K562 (cell line): Measurements from ENCODE around the gene BAIAP2L2. TPM values are rescaled to one million over a fixed set of nuclear protein-coding genes. Genes with fewer than 3 reads are reported as not detected.

Experiments
- ATAC-seq: fragments of 200-7000 bp; cut with Tn5 transposase; 3 replicates; pipeline ENCODE4 v1.9.1; 2020; ENCODE audit warnings: moderate library complexity
- BruUV-seq: library from RNA; stranded (reverse); fragments of 400-500 nt; replicated peaks from 2 replicates; lab custom pipeline; 2021; lab: Mats Ljungman, UMichigan
- CTCF ChIA-PET: fragments of 300-600 bp; formaldehyde crosslinking; extraction: SDS; loops from one replicate; lab custom pipeline; 2021; ENCODE audit warnings: low intra/inter-chr PET ratio; lab: Yijun Ruan, JAX
- POLR2A ChIA-PET: fragments of 300-600, 350-650 bp; sonication (Branson Sonifier 250); formaldehyde crosslinking; extraction: SDS; loops from one replicate; lab custom pipeline; 2021; ENCODE audit warnings: antibody characterized with exemption, inconsistent platforms; lab: Yijun Ruan, JAX
- DNase-seq, 4 experiments: peaks; one replicate each; pipeline versions ENCODE4 v3.0.0 to v3.0.0-alpha.2; 2011 to 2018; ENCODE audit warnings: low spot score in 3 of 4, mixed read lengths in 3 of 4; ENCODE audit errors: extremely low read depth in 1 of 4
- FAIRE-seq: peaks from 2 replicates; lab custom pipeline; 2011; peaks lifted over from hg19 to GRCh38; lab: Jason Lieb, UNC
- H2AFZ ChIP-seq: 2 replicates; pipeline ENCODE4 v1.6.0; 2011; ENCODE audit warnings: low read depth, low read length, control low read depth, inconsistent platforms
- H3K27ac ChIP-seq: fragments of 200-600 bp; 3 replicates; pipeline ENCODE4 v1.8.0; 2011; ENCODE audit warnings: low read depth, mild to moderate bottlenecking, control low read depth, inconsistent platforms, low read length, moderate library complexity, mixed read lengths; ENCODE audit errors: extremely low read depth
- H3K27me3 ChIP-seq, 2 experiments: fragments of 300-600 bp in 1 of 2; 2 replicates in 1 of 2; 3 replicates in 1 of 2; pipeline versions ENCODE4 v1.6.0 to v1.8.0; 2011; ENCODE audit warnings: inconsistent platforms in 2 of 2, low read length in 2 of 2, mild to moderate bottlenecking in 1 of 2, mixed read lengths in 1 of 2, moderate library complexity in 1 of 2; ENCODE audit not compliant: control insufficient read depth in 2 of 2, insufficient read depth in 2 of 2
- H3K36me3 ChIP-seq: fragments of 300-600 bp; 3 replicates; pipeline ENCODE4 v1.8.0; 2011; ENCODE audit warnings: mild to moderate bottlenecking, low read length, inconsistent platforms; ENCODE audit not compliant: control insufficient read depth, insufficient read depth
- H3K4me1 ChIP-seq, 2 experiments: fragments of 200-600 bp in 1 of 2; replicated peaks in 1 of 2; 2 replicates in 1 of 2; 3 replicates in 1 of 2; pipeline versions ENCODE4 v1.5.1 to v1.8.0; 2011; ENCODE audit warnings: inconsistent platforms in 2 of 2, low read length in 2 of 2, mild to moderate bottlenecking in 1 of 2, mixed read lengths in 1 of 2, moderate library complexity in 1 of 2; ENCODE audit not compliant: control insufficient read depth in 2 of 2, insufficient read depth in 2 of 2
- H3K4me2 ChIP-seq: 2 replicates; pipeline ENCODE4 v1.6.1; 2011; ENCODE audit warnings: low read length, control low read depth, inconsistent platforms, mixed read lengths; ENCODE audit not compliant: insufficient read depth
- H3K4me3 ChIP-seq: fragments of 200-600 bp; sonication (generic), shearing (Covaris generic); 2 replicates; pipeline ENCODE4 v1.5.1; 2016; ENCODE audit warnings: control low read depth, inconsistent platforms
- H3K79me2 ChIP-seq: fragments of 200-600 bp; 3 replicates; pipeline ENCODE4 v1.8.0; 2011; ENCODE audit warnings: low read length, inconsistent platforms; ENCODE audit not compliant: control insufficient read depth, insufficient read depth
- H3K9ac ChIP-seq, 2 experiments: 2 replicates each; pipeline versions ENCODE4 v1.6.0 to v1.6.1; 2011; ENCODE audit warnings: low read depth in 2 of 2, low read length in 2 of 2, control low read depth in 1 of 2, inconsistent platforms in 1 of 2, mild to moderate bottlenecking in 1 of 2, mixed read lengths in 1 of 2; ENCODE audit not compliant: insufficient read depth in 1 of 2
- H3K9me1 ChIP-seq: one replicate; pipeline ENCODE4 v1.6.0; 2011; ENCODE audit warnings: inconsistent platforms, mild to moderate bottlenecking, low read length, moderate library complexity; ENCODE audit not compliant: control insufficient read depth, insufficient read depth
- H3K9me3 ChIP-seq: replicated peaks from 2 replicates; pipeline ENCODE4 v1.5.1; 2011; ENCODE audit warnings: low read depth, low read length, inconsistent platforms; ENCODE audit not compliant: control insufficient read depth, insufficient read depth
- H4K20me1 ChIP-seq: replicated peaks from 2 replicates; pipeline ENCODE4 v1.6.1; 2011; ENCODE audit warnings: low read length, inconsistent platforms, mixed read lengths; ENCODE audit not compliant: control insufficient read depth, insufficient read depth
- FOXJ3 ChIP-seq: sonication (generic); formaldehyde crosslinking; IDR thresholded peaks from 2 replicates; pipeline ENCODE4 v1.4.0; 2020; ENCODE audit warnings: mild to moderate bottlenecking, missing genetic modification reagents
- KLF1 ChIP-seq: fragments of 450-650 bp; IDR thresholded peaks from 2 replicates; pipeline ENCODE4 v1.6.1; 2016; ENCODE audit warnings: missing genetic modification characterization, missing compliant biosample characterization
- RAD51 ChIP-seq: fragments of 450-650 bp; IDR thresholded peaks from 2 replicates; pipeline ENCODE4 v1.7.1; 2016; ENCODE audit warnings: low read depth, mild to moderate bottlenecking, borderline replicate concordance
- SOX6 ChIP-seq: fragments of 450-650 bp; IDR thresholded peaks from 2 replicates; pipeline ENCODE4 v1.6.1; 2014; ENCODE audit warnings: mild to moderate bottlenecking
- SRSF7 ChIP-seq: fragments of 200-400 bp; formaldehyde crosslinking; optimal IDR thresholded peaks from 2 replicates; pipeline ENCODE3; 2017; ENCODE audit warnings: mild to moderate bottlenecking, low read depth, low read length
- ZFX ChIP-seq: sonication (generic); formaldehyde crosslinking; IDR thresholded peaks from 2 replicates; pipeline ENCODE4 v1.8.0; 2022; ENCODE audit warnings: mild to moderate bottlenecking, missing genetic modification reagents, moderate library complexity
- ZNF143 ChIP-seq: sonication (generic); formaldehyde crosslinking; IDR thresholded peaks from 2 replicates; pipeline ENCODE4 v1.9.0; 2022; ENCODE audit warnings: mild to moderate bottlenecking, missing genetic modification reagents
- ZNF165 ChIP-seq: fragments of 250-450 bp; sonication (Bioruptor Pico); IDR thresholded peaks from 2 replicates; pipeline ENCODE4 v1.4.0; 2020; ENCODE audit warnings: borderline replicate concordance
- ZNF77 ChIP-seq: fragments of 250-450 bp; sonication (Bioruptor Pico); IDR thresholded peaks from 2 replicates; pipeline ENCODE4 v1.5.0; 2020
- WGBS: fragments of 100-300 bp; shearing (Covaris generic); methylation state at CpG from one replicate; pipeline ENCODE4 v1.1.6; 2016; ENCODE audit warnings: low coverage, mixed read lengths; ENCODE audit not compliant: insufficient coverage; ENCODE audit errors: missing lambda C conversion rate; 5-methylcytosine and 5-hydroxymethylcytosine counted together
- in situ Hi-C: fragments of 300-500 bp; cut with MboI; formaldehyde crosslinking; loops from 4 replicates; pipeline ENCODE4 v1.15.0; 2018; ENCODE audit warnings: inconsistent platforms, mixed read lengths
- intact Hi-C: fragments of 100-400 bp; cut with micrococcal nuclease; formaldehyde crosslinking; loops from 2 replicates; pipeline ENCODE4 v1.14.2; 2022
- polyA plus RNA-seq, 8 experiments: library from polyadenylated mRNA; depleted of rRNA in 4 of 8; stranded (reverse) in 5 of 8; unstranded in 3 of 8; fragments of >200 nt; fragmentation: Nextera tagmentation in 2 of 8; fragmentation: Illumina TruSeq in 1 of 8; extraction: Ambion mirVana in 2 of 8; extraction: Trizol in 1 of 8; gene quantifications; 2 replicates each; pipeline versions ENCODE4 v1.2.1 to v1.2.3, GENCODE V29; 2011 to 2014; ENCODE audit warnings: inconsistent platforms in 1 of 8, missing spikeins in 1 of 8
- total RNA-seq, 7 experiments: library from RNA; depleted of rRNA in 6 of 7; stranded (reverse); fragments of >200 nt in 6 of 7; fragmentation: Illumina TruSeq in 2 of 7; extraction: Trizol in 2 of 7; gene quantifications; 2 replicates each; pipeline versions ENCODE4 v1.2.1 to v1.2.3, GENCODE V29; 2011 to 2021; ENCODE audit warnings: low replicate concordance in 1 of 7
- TF ChIP-seq, protein P1 (sequence below): fragments of 450-650 bp; IDR thresholded peaks from 2 replicates; pipeline ENCODE4 v1.6.1; 2016; ENCODE audit warnings: low read depth
- TF ChIP-seq, protein P2 (sequence below): sonication (generic); formaldehyde crosslinking; IDR thresholded peaks from 2 replicates; pipeline ENCODE4 v1.8.1; 2023; ENCODE audit warnings: mild to moderate bottlenecking, missing genetic modification reagents

Gene BAIAP2L2
- total and polyA plus RNA-seq, 9 of the 15 experiments (the other 6 are each of a cell fraction or from before 2014, with no cell fraction given) = 0.04 to 0.22 (median 0.07) TPM; not detected in 4

DNA sequence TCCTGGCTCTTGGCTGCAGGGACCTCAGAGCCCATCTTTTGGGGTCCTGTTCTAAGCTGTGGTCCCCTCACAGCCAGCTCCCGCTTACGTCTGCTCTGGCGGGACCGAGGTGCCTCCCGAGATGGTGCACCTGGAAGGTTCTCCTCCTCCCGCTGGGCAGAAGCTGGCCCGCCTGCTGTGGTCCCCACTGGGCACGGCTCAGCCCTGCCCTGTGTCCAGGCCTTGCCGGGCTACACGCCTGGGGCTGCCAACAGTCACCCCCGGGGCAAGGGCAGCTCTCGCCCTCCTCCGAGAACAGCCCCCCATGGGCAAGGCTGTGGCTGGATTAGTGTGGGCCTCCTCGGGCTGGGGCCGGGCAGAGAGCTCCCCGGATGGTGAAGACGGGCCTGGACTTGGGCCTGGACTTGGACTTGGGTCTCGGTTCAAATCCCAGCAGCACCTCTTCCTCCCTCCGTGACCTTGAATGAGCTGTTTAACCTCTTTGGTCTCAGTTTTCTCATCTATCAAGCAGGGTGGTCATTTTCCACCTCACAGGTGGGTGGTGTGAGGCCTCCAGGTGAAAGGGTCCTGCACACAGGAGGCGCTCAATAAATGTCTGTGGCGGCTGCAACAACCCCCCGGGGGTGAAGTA is 998 bp downstream of the BAIAP2L2 start:
- Histone ChIP-seq H3K9me3 (no peaks in the 10 kb centered on the region), H4K20me1 (no peaks in the 10 kb centered on the region), H3K9me1 (no peaks in the 10 kb centered on the region), H3K4me1 (peaks cover 0 to 27% of the 10 kb centered on the region in 2 experiments; a peak in 2 of 5 replicates), H3K27ac (no peak overlapping the region), H3K9ac (no peak overlapping the region), H2AFZ (no peak overlapping the region), H3K4me2 (no peak overlapping the region), H3K79me2 (no peaks in the 10 kb centered on the region), H3K27me3 (no peaks in the 10 kb centered on the region), H3K4me3 (no peak overlapping the region), H3K36me3 (no peaks in the 10 kb centered on the region)
- FAIRE-seq (no peak), ATAC-seq (no peak), DNase-seq (no peak)
- intact Hi-C loops = loop anchor here (10.0 kb wide), 2 partner anchors 95 to 465 kb away; partner anchors contain the start of genes DMC1 and MAFF
- POLR2A ChIA-PET = interaction anchor here (0.6 to 1.1 kb wide), 3 partner anchors 17 to 452 kb away, joined by 3 to 5 read pairs (median 5); no protein-coding TSS in a partner anchor
- in situ Hi-C loops = loop anchor here (10.0 kb wide), 1 partner anchor 465 kb away; the partner anchor contains the start of gene DMC1
- no TSS peak for BruUV-seq
- 48% methylated on average over 12 of the region's 22 CpGs for WGBS
- CTCF ChIA-PET = interaction anchor here (0.6 kb wide), 1 partner anchor 44 kb away, joined by 5 read pairs; no protein-coding TSS in a partner anchor
- TF ChIP-seq, protein P1, sequence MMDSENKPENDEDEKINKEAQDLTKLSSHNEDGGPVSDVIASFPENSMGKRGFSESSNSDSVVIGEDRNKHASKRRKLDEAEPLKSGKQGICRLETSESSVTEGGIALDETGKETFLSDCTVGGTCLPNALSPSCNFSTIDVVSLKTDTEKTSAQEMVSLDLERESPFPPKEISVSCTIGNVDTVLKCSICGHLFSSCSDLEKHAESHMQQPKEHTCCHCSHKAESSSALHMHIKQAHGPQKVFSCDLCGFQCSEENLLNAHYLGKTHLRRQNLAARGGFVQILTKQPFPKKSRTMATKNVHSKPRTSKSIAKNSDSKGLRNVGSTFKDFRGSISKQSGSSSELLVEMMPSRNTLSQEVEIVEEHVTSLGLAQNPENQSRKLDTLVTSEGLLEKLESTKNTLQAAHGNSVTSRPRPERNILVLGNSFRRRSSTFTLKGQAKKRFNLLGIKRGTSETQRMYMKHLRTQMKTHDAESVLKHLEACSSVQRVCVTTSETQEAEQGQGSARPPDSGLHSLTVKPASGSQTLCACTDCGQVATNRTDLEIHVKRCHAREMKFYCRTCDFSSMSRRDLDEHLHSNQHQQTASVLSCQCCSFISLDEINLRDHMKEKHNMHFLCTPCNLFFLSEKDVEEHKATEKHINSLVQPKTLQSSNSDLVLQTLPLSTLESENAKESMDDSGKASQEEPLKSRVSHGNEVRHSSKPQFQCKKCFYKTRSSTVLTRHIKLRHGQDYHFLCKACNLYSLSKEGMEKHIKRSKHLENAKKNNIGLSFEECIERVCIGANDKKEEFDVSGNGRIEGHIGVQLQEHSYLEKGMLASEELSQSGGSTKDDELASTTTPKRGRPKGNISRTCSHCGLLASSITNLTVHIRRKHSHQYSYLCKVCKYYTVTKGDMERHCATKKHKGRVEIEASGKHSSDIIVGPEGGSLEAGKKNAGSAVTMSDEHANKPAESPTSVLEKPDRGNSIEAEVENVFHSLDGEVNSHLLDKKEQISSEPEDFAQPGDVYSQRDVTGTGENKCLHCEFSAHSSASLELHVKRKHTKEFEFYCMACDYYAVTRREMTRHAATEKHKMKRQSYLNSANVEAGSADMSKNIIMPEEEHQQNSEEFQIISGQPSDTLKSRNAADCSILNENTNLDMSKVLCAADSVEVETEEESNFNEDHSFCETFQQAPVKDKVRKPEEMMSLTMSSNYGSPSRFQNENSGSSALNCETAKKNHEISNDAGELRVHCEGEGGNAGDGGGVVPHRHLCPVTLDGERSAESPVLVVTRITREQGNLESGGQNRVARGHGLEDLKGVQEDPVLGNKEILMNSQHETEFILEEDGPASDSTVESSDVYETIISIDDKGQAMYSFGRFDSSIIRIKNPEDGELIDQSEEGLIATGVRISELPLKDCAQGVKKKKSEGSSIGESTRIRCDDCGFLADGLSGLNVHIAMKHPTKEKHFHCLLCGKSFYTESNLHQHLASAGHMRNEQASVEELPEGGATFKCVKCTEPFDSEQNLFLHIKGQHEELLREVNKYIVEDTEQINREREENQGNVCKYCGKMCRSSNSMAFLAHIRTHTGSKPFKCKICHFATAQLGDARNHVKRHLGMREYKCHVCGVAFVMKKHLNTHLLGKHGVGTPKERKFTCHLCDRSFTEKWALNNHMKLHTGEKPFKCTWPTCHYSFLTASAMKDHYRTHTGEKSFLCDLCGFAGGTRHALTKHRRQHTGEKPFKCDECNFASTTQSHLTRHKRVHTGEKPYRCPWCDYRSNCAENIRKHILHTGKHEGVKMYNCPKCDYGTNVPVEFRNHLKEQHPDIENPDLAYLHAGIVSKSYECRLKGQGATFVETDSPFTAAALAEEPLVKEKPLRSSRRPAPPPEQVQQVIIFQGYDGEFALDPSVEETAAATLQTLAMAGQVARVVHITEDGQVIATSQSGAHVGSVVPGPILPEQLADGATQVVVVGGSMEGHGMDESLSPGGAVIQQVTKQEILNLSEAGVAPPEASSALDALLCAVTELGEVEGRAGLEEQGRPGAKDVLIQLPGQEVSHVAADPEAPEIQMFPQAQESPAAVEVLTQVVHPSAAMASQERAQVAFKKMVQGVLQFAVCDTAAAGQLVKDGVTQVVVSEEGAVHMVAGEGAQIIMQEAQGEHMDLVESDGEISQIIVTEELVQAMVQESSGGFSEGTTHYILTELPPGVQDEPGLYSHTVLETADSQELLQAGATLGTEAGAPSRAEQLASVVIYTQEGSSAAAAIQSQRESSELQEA = no peak
- TF ChIP-seq ZFX (CRISPR knock-in tag) = 0 out of 2 replicates have a peak, but pooled peaks have one; percentile 22
- TF ChIP-seq SOX6 = no peak
- no peak for TF ChIP-seq ZNF77
- no peak for TF ChIP-seq RAD51
- TF ChIP-seq FOXJ3 (CRISPR knock-in tag) = no peak
- TF ChIP-seq KLF1 (tag) = no peak
- TF ChIP-seq SRSF7 = no peak
- TF ChIP-seq, protein P2, sequence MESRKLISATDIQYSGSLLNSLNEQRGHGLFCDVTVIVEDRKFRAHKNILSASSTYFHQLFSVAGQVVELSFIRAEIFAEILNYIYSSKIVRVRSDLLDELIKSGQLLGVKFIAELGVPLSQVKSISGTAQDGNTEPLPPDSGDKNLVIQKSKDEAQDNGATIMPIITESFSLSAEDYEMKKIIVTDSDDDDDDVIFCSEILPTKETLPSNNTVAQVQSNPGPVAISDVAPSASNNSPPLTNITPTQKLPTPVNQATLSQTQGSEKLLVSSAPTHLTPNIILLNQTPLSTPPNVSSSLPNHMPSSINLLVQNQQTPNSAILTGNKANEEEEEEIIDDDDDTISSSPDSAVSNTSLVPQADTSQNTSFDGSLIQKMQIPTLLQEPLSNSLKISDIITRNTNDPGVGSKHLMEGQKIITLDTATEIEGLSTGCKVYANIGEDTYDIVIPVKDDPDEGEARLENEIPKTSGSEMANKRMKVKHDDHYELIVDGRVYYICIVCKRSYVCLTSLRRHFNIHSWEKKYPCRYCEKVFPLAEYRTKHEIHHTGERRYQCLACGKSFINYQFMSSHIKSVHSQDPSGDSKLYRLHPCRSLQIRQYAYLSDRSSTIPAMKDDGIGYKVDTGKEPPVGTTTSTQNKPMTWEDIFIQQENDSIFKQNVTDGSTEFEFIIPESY (CRISPR knock-in tag) = peak; percentile 59; the same call in 1 of the 2 replicates
- TF ChIP-seq ZNF165 (CRISPR knock-in tag) = no peak
- no peak for TF ChIP-seq ZNF143
